Thoracic aorta (tissue), 2 donors: ENCODE data around the gene ELAC2. TPM values are rescaled to one million over a fixed set of nuclear protein-coding genes. Genes with fewer than 3 reads are reported as not detected.

Experiments
- ATAC-seq: fragments of 150-250 bp; one replicate; pipeline ENCODE4 v1.8.0; 2017; ENCODE audit warnings: low read depth; ENCODE audit not compliant: insufficient number of reproducible peaks, low FRiP score
- DNase-seq: peaks from one replicate; pipeline ENCODE4 v3.0.0-alpha.2; 2020; ENCODE audit warnings: low spot score
- H3K27ac ChIP-seq, 2 donors: fragments of 200-600 bp; sonication (generic); 1 replicate in 1 of 2; 2 replicates in 1 of 2; pipeline ENCODE4 v1.5.1; 2016; ENCODE audit warnings: mild to moderate bottlenecking in 2 of 2, moderate library complexity in 2 of 2
- H3K27me3 ChIP-seq: fragments of 200-600 bp; sonication (generic); replicated peaks from 2 replicates; pipeline ENCODE4 v1.6.0; 2016; ENCODE audit warnings: mild to moderate bottlenecking; ENCODE audit not compliant: insufficient read depth
- H3K36me3 ChIP-seq: fragments of 200-600 bp; sonication (generic); one replicate; pipeline ENCODE4 v1.5.1; 2016
- H3K4me1 ChIP-seq, 2 donors: fragments of 200-600 bp; sonication (generic); 1 replicate in 1 of 2; 2 replicates in 1 of 2; pipeline versions ENCODE4 v1.5.1 to v1.6.0; 2016; ENCODE audit warnings: low read depth in 2 of 2, mild to moderate bottlenecking in 1 of 2; ENCODE audit not compliant: control insufficient read depth in 1 of 2
- H3K4me3 ChIP-seq: fragments of 200-600 bp; sonication (generic); 2 replicates; pipeline ENCODE4 v1.5.1; 2016; ENCODE audit warnings: mild to moderate bottlenecking
- H3K9me3 ChIP-seq: fragments of 200-600 bp; sonication (generic); 2 replicates; pipeline ENCODE4 v1.5.1; 2016
- total RNA-seq, 2 donors: library from RNA; depleted of rRNA; stranded (reverse); fragments of >200 nt; gene quantifications; one replicate each; pipeline versions ENCODE4 v1.1.0 to v1.2.3, GENCODE V29; 2016
- TF ChIP-seq, protein P1 (sequence below): fragments of 200-600 bp; sonication (generic); IDR thresholded peaks from one replicate; pipeline ENCODE4 v1.5.1; 2019; ENCODE audit warnings: antibody characterized with exemption

The ELAC2 gene
- total RNA-seq, 2 donors from 2014 or later = 50.2 to 81.3 TPM

DNA sequence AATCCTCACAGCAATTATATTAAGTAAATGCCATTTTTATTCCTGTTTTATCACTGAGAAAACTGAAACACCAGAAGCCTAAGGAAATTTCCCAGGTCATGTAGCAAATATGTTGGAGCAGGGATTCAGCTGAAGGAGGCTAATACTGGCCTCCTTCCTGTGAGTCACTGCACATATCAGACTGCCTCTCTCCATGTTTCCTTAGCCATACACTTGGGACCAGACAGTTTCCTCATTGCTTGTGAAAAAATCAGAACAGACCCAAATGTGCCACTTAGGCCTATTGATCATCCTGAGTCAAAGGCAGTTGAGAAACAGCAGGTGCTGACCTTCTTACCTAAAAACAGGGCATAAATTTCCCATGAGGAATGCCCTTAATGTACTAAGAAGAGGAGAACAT, 18.9 kb upstream of the ELAC2 start:
- Histone ChIP-seq H3K36me3 (no peaks in the 10 kb centered on the region), H3K27me3 (no peaks in the 10 kb centered on the region)
- ATAC-seq = no peak

DNA sequence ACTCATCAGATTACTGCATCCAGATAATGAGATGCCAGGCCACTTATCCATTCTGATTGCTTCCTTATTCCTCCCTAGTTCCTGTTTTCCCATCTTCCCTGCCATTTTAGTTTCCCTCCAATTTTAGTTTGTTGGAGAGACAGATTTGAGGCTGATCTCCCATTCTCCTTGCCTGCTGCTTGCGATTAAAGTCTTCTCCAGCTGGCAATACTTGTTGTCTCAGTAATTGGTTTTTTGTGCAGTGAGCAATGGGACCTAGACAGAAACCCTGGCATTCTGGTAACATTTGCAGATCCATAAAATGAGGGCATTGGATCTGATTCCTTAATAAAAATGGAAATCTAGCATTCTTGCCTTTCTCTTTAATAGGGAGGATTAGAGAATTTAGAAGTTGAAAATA, 17.6 kb upstream of the ELAC2 start:
- Histone ChIP-seq H3K27me3 (no peaks in the 10 kb centered on the region), H3K4me1 (no peaks in the 10 kb centered on the region), H3K36me3 (no peaks in the 10 kb centered on the region), H3K4me3 (no peak overlapping the region), H3K9me3 (peaks cover 5% of the 10 kb centered on the region), H3K27ac (no peak overlapping the region)
- TF ChIP-seq, protein P1, sequence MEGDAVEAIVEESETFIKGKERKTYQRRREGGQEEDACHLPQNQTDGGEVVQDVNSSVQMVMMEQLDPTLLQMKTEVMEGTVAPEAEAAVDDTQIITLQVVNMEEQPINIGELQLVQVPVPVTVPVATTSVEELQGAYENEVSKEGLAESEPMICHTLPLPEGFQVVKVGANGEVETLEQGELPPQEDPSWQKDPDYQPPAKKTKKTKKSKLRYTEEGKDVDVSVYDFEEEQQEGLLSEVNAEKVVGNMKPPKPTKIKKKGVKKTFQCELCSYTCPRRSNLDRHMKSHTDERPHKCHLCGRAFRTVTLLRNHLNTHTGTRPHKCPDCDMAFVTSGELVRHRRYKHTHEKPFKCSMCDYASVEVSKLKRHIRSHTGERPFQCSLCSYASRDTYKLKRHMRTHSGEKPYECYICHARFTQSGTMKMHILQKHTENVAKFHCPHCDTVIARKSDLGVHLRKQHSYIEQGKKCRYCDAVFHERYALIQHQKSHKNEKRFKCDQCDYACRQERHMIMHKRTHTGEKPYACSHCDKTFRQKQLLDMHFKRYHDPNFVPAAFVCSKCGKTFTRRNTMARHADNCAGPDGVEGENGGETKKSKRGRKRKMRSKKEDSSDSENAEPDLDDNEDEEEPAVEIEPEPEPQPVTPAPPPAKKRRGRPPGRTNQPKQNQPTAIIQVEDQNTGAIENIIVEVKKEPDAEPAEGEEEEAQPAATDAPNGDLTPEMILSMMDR = no peak
- DNase-seq (no peak), ATAC-seq (no peak)

More for the DNA sequence above, 18.9 kb upstream of the ELAC2 start:
- no peak for DNase-seq
- TF ChIP-seq, protein P1 = no peak
- no peak overlapping the region for H3K4me3 ChIP-seq
- H3K4me1 ChIP-seq = no peaks in the 10 kb centered on the region
- no peak overlapping the region for H3K27ac ChIP-seq
- H3K9me3 ChIP-seq = peaks cover 5% of the 10 kb centered on the region

DNA sequence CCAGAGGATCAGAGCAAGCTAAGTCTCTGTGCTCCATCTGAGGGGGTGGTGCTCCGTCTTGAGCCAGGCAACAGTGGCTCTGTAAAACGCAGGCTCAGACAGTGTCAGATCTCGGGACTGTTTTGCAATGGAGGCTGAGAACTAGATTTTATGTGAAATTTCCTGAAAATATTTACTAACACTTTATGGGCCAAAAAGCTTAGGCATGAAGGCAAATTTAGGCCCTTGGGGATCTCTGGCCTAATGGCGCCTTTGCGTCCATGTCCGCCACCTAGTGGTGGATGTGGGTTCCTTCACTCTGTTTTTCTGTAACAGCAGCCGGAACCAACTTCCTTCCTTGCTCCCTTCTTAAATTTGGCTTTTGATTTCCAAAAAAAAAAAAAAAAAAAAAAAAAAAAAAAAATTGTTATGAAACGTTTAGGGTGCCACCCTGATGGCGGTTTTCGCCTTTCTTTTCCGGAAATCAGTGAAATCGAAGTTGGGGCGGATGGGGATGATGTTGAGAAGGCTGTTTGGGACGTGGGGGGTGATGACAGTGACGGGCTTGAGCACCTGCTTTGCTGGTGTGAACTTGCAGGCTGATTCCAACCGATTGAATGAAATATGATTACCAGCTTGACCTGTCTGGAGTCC, 14.0 kb upstream of the ELAC2 start:
- no peak for DNase-seq
- no peak for ATAC-seq
- Histone ChIP-seq H3K4me3 (no peak overlapping the region), H3K9me3 (peaks cover 5% of the 10 kb centered on the region), H3K27me3 (no peaks in the 10 kb centered on the region), H3K36me3 (no peaks in the 10 kb centered on the region), H3K4me1 (no peaks in the 10 kb centered on the region), H3K27ac (no peak overlapping the region)
- TF ChIP-seq, protein P1 = peak; percentile 67

DNA sequence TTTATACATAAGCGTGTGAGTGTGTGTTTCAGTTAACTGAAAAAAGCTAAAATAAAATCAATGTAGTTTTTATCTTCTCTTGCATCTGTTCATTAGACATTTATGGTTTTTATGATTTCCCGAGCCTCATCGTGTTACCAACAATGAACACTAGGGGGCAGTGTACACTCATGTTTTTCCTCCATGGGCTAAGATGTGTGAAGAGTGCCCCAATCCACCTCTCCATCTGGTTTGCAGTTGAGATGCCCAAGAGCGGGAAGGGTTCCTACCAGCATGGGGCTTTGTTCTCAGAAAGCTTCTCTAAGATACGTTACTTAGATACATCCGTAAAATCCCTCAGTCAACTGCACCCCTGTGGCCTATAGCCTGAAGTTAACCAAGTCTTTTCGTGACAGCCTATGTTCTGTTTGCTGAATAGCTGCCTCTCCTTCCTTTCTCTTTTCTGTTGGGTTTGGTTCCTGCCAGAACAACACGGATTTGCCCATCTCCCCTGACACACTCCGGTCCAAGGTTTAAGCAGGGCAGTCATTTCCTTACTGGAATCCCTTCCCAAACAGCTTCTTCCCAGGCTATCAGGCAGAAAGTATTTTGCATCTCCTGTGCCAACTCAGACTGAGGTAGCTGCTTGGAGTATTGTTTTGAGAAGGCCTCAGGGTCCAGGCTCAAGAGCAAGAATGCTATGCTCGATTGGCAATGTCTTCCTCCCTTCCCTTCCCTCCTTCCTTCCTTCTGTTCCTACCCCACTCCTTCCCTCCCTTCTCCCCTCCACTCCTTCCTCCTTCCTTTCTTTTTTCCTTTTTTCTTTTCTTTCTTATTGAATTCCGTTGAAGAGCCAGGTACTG, 12.9 kb upstream of the ELAC2 start:
- no peaks in the 10 kb centered on the region for H3K27me3 ChIP-seq
- ATAC-seq (no peak), DNase-seq (no peak)
- H3K4me1 ChIP-seq = no peaks in the 10 kb centered on the region
- peaks cover 4% of the 10 kb centered on the region for H3K9me3 ChIP-seq
- no peak overlapping the region for H3K27ac ChIP-seq
- TF ChIP-seq, protein P1 = peak; percentile 80
- H3K4me3 ChIP-seq = no peak overlapping the region
- H3K36me3 ChIP-seq = no peaks in the 10 kb centered on the region

DNA sequence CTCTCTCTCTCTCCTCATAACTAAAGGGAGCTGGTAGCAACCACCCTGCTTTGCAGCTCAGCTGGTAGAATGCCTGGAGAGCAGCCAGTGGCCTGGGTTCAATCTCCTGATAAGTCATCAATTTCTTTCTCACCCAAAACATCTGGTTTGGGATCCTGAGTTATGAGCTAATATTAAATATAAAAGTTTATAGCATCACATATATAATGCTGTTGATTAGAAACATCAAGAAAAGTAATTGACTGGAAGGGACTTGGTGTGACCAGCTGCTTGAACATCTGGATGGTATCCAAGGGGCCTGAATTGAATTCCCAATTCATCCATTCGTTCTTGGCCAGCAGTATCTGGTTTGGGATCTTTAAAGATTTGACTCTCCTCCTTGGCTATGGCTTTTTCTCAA, 12.2 kb upstream of the ELAC2 start:
- no peak overlapping the region for H3K4me3 ChIP-seq
- no peaks in the 10 kb centered on the region for H3K4me1 ChIP-seq
- ATAC-seq = no peak
- no peaks in the 10 kb centered on the region for H3K9me3 ChIP-seq
- H3K27ac ChIP-seq = no peak overlapping the region
- H3K27me3 ChIP-seq = no peaks in the 10 kb centered on the region
- DNase-seq = no peak
- no peaks in the 10 kb centered on the region for H3K36me3 ChIP-seq
- TF ChIP-seq, protein P1 = no peak
